ENCODE data around the gene PHF2. TPM values are rescaled to one million over a fixed set of nuclear protein-coding genes. Genes with fewer than 3 reads are reported as not detected.

The PHF2 gene
- total RNA-seq, 1 experiment from 2014 or later = 17.4 TPM

DNA sequence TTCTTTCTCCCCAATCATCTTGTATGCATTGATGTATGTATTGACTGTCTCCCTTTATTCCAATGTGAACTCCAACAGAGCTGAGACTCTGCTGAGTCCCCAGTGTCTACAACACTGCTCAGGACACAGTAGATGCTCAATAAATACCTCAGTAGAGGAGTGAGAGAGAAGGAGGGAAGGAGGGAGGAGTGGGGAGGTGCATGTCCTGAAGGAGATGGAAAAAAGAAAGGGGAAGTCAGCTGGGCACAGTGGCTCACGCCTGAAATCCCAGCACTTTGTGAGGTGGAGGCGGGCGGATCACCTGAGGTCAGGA lies 2.9 kb upstream of the PHF2 start:
- H3K9me3 ChIP-seq (ENCODE audit: control insufficient read depth, low read depth, low read length) = no peaks in the 10 kb centered on the region
- H3K4ac ChIP-seq (ENCODE audit: low read depth, low read length) = no peak overlapping the region
- no peak overlapping the region for H4K91ac ChIP-seq (ENCODE audit: insufficient read length, low read depth, low read length)
- Mint-ChIP-seq H3K4me1 (peaks cover 26 to 31% of the 10 kb centered on the region in 2 experiments), H3K9me3 (peaks cover 5 to 8% of the 10 kb centered on the region in 2 experiments; a peak in 4 of 5 replicates), H3K4me3 (no peak overlapping the region), H3K36me3 (ENCODE audit: insufficient read depth in 1 of 3, low read depth in 3 of 3) (peaks cover 5 to 11% (median 7%) of the 10 kb centered on the region in 3 experiments; a peak in 6 of 7 replicates), H3K27me3 (ENCODE audit: low read depth) (peaks cover 5% of the 10 kb centered on the region), H3K27ac (no peak overlapping the region; a peak in 1 of 7 replicates)
- H2BK5ac ChIP-seq (ENCODE audit: insufficient read length, low read length) = no peak overlapping the region
- H3K4me2 ChIP-seq (ENCODE audit: insufficient read depth, insufficient read length, low read length) = no peak overlapping the region
- no peak overlapping the region for H2BK12ac ChIP-seq (ENCODE audit: insufficient read length, low read depth, low read length)
- H2AFZ ChIP-seq (ENCODE audit: low read length) = no peak overlapping the region
- H3K9ac ChIP-seq (ENCODE audit: extremely low read depth, insufficient read length, low read length) = no peak overlapping the region
- WGBS (ENCODE audit: extremely low coverage, insufficient read length, low lambda C conversion rate) = no CpG with 5 or more reads among the region's 3 CpGs
- H3K14ac ChIP-seq (ENCODE audit: insufficient read depth, low read length) = no peak overlapping the region
- DNase-seq = no peak
- H3K79me2 ChIP-seq (ENCODE audit: insufficient read depth, low read length) = no peaks in the 10 kb centered on the region
- no peak overlapping the region for H3K18ac ChIP-seq (ENCODE audit: insufficient read length, low read depth, low read length)
- no peak overlapping the region for H3K56ac ChIP-seq (ENCODE audit: insufficient read length, low read depth, low read length)
- H4K5ac ChIP-seq (ENCODE audit: insufficient read length, low read depth, low read length) = no peak overlapping the region
- H2BK120ac ChIP-seq (ENCODE audit: low read depth, low read length, poor library complexity, severe bottlenecking) = no peak overlapping the region
- no peaks in the 10 kb centered on the region for H3K79me1 ChIP-seq (ENCODE audit: insufficient read depth, low read depth, low read length, poor library complexity, severe bottlenecking)
- no peak overlapping the region for H3K23ac ChIP-seq (ENCODE audit: insufficient read length, low read depth, low read length)
- H3K27me3 ChIP-seq (ENCODE audit: insufficient read depth, low read length) = peaks cover 2% of the 10 kb centered on the region; the same call in 1 of the 2 replicates
- no peak overlapping the region for H4K8ac ChIP-seq (replicated peaks; ENCODE audit: insufficient read length, low read depth, low read length)
- no peak overlapping the region for H2BK15ac ChIP-seq (ENCODE audit: low read depth, low read length)
- no peak overlapping the region for H3T11ph ChIP-seq (ENCODE audit: low read length)
- H2AK5ac ChIP-seq (ENCODE audit: insufficient read length, low read length) = no peak overlapping the region
- no peak overlapping the region for H3K27ac ChIP-seq (ENCODE audit: insufficient read length, low read depth, low read length)
- peaks cover 7% of the 10 kb centered on the region; the same call in 1 of the 2 replicates for H3K4me1 ChIP-seq (ENCODE audit: insufficient read depth, low read length)
- H4K20me1 ChIP-seq (ENCODE audit: control insufficient read depth, insufficient read depth, insufficient read length) = no peaks in the 10 kb centered on the region
- TF ChIP-seq, protein P1, sequence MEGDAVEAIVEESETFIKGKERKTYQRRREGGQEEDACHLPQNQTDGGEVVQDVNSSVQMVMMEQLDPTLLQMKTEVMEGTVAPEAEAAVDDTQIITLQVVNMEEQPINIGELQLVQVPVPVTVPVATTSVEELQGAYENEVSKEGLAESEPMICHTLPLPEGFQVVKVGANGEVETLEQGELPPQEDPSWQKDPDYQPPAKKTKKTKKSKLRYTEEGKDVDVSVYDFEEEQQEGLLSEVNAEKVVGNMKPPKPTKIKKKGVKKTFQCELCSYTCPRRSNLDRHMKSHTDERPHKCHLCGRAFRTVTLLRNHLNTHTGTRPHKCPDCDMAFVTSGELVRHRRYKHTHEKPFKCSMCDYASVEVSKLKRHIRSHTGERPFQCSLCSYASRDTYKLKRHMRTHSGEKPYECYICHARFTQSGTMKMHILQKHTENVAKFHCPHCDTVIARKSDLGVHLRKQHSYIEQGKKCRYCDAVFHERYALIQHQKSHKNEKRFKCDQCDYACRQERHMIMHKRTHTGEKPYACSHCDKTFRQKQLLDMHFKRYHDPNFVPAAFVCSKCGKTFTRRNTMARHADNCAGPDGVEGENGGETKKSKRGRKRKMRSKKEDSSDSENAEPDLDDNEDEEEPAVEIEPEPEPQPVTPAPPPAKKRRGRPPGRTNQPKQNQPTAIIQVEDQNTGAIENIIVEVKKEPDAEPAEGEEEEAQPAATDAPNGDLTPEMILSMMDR (conservative IDR thresholded peaks at IDR 0.05) = no peak
- no peak overlapping the region for H2BK20ac ChIP-seq (ENCODE audit: low read depth, low read length, poor library complexity, severe bottlenecking)
- H3K23me2 ChIP-seq (ENCODE audit: insufficient read length, low read depth, low read length, poor library complexity, severe bottlenecking) = peaks cover 15% of the 10 kb centered on the region

Data from H9 (cell line).